ENCODE results near the gene GNAO1. TPM values are rescaled to one million over a fixed set of nuclear protein-coding genes. Genes with fewer than 3 reads are reported as not detected.

Gene GNAO1
- polyA plus RNA-seq, 3 donors = not detected

- peaks cover 0 to 2% (median 0%) of the 10 kb centered on the region in 7 donors for H3K9me3 Mint-ChIP-seq
- no peak overlapping the region for H3K27ac Mint-ChIP-seq
- Histone ChIP-seq H3K4me2 (replicated peaks; ENCODE audit: extremely low read depth, low read length, poor library complexity, severe bottlenecking) (no peak overlapping the region), H4K20me1 (ENCODE audit: insufficient read depth, low read length) (no peaks in the 10 kb centered on the region), H3K36me3 (replicated peaks in 1 of 2; ENCODE audit: control insufficient read depth in 1 of 2, insufficient read depth in 2 of 2, low read length in 2 of 2) (no peaks in the 10 kb centered on the region), H3K9me3 (replicated peaks in 1 of 2; ENCODE audit: control insufficient read depth in 1 of 2, insufficient read depth in 1 of 2, low read length in 2 of 2) (no peaks in the 10 kb centered on the region), H3K4me3 (replicated peaks in 1 of 3; ENCODE audit: low read depth in 2 of 3, low read length in 3 of 3) (no peak overlapping the region), H3K4me1 (ENCODE audit: control insufficient read depth in 1 of 2, insufficient read depth in 2 of 2, low read length in 2 of 2) (no peaks in the 10 kb centered on the region), H3K27me3 (ENCODE audit: control insufficient read depth in 2 of 2, insufficient read depth in 2 of 2, low read length in 2 of 2) (no peaks in the 10 kb centered on the region), H3K9ac (ENCODE audit: insufficient read depth, low read length, poor library complexity, severe bottlenecking) (no peak overlapping the region), H3K79me2 (ENCODE audit: insufficient read depth, low read length) (no peaks in the 10 kb centered on the region), H3K27ac (ENCODE audit: low read depth in 1 of 2, low read length in 2 of 2) (no peak overlapping the region), H2AFZ (ENCODE audit: insufficient read depth, low read depth, low read length, poor library complexity, severe bottlenecking) (no peak overlapping the region)
- H3K27me3 Mint-ChIP-seq (ENCODE audit: low read depth in 3 of 3) = peaks cover 6 to 14% (median 8%) of the 10 kb centered on the region in 3 donors
- DNase-seq = no peak
- intact Hi-C loops (cut with micrococcal nuclease) = no loop called here
- peaks cover 8% of the 10 kb centered on the region for H3K4me1 Mint-ChIP-seq
- no peak overlapping the region for H3K4me3 Mint-ChIP-seq
- 100% methylated on average over 4 of the region's 7 CpGs for WGBS (ENCODE audit: insufficient coverage)
- no peaks in the 10 kb centered on the region for H3K36me3 Mint-ChIP-seq
- no peak for TF ChIP-seq CTCF (IDR thresholded peaks at IDR 0.05)
These were observed 121.3 kb downstream of the GNAO1 start for GRCh38 chr16:56312556-56312955.

- Histone ChIP-seq H3K9ac (ENCODE audit: insufficient read depth, low read length, poor library complexity, severe bottlenecking) (no peak overlapping the region), H3K36me3 (replicated peaks in 1 of 2; ENCODE audit: control insufficient read depth in 1 of 2, insufficient read depth in 2 of 2, low read length in 2 of 2) (no peaks in the 10 kb centered on the region), H3K27me3 (ENCODE audit: control insufficient read depth in 2 of 2, insufficient read depth in 2 of 2, low read length in 2 of 2) (peaks cover 0 to 6% of the 10 kb centered on the region in 2 donors), H4K20me1 (ENCODE audit: insufficient read depth, low read length) (no peaks in the 10 kb centered on the region), H3K4me2 (replicated peaks; ENCODE audit: extremely low read depth, low read length, poor library complexity, severe bottlenecking) (no peak overlapping the region), H3K79me2 (ENCODE audit: insufficient read depth, low read length) (no peaks in the 10 kb centered on the region), H3K4me1 (ENCODE audit: control insufficient read depth in 1 of 2, insufficient read depth in 2 of 2, low read length in 2 of 2) (peaks cover 5 to 6% of the 10 kb centered on the region in 2 donors), H3K9me3 (replicated peaks in 1 of 2; ENCODE audit: control insufficient read depth in 1 of 2, insufficient read depth in 1 of 2, low read length in 2 of 2) (no peaks in the 10 kb centered on the region), H2AFZ (ENCODE audit: insufficient read depth, low read depth, low read length, poor library complexity, severe bottlenecking) (no peak overlapping the region), H3K4me3 (replicated peaks in 1 of 3; ENCODE audit: low read depth in 2 of 3, low read length in 3 of 3) (no peak overlapping the region), H3K27ac (ENCODE audit: low read depth in 1 of 2, low read length in 2 of 2) (no peak overlapping the region)
- Mint-ChIP-seq H3K9me3 (peaks cover 0 to 2% (median 0%) of the 10 kb centered on the region in 7 donors), H3K27me3 (ENCODE audit: low read depth in 3 of 3) (peaks cover 6 to 14% (median 10%) of the 10 kb centered on the region in 3 donors), H3K4me1 (peaks cover 13% of the 10 kb centered on the region), H3K27ac (no peak overlapping the region), H3K4me3 (no peak overlapping the region), H3K36me3 (no peaks in the 10 kb centered on the region)
- DNase-seq = no peak
- 88% methylated on average over 4 of the region's 18 CpGs for WGBS (ENCODE audit: insufficient coverage)
- TF ChIP-seq CTCF (IDR thresholded peaks at IDR 0.05) = no peak
- intact Hi-C loops (cut with micrococcal nuclease) = no loop called here
These were observed 123.1 kb downstream of the GNAO1 start for GRCh38 chr16:56314244-56314850.

Measured in CD14-positive monocyte (primary cell).